Sigmoid colon (tissue), 7 donors: ENCODE measurements around the gene FAM168A. TPM values are rescaled to one million over a fixed set of nuclear protein-coding genes. Genes with fewer than 3 reads are reported as not detected.

Experiments used
- DNase-seq: peaks from one replicate; pipeline ENCODE4 v3.0.0-alpha.2; 2019
- H3K27ac ChIP-seq, 4 donors: fragments of 200-600 bp; sonication (generic); one replicate each; pipeline ENCODE4 v1.5.1; 2016 to 2019; ENCODE audit warnings: mild to moderate bottlenecking in 1 of 4
- H3K27me3 ChIP-seq, 3 donors: fragments of 200-600 bp; sonication (generic); one replicate each; pipeline ENCODE4 v1.5.1; 2019; ENCODE audit warnings: mild to moderate bottlenecking in 1 of 3
- H3K36me3 ChIP-seq, 4 donors: fragments of 200-600 bp; sonication (generic); one replicate each; pipeline ENCODE4 v1.5.1; 2016 to 2019
- H3K4me1 ChIP-seq, 4 donors: fragments of 200-600 bp; sonication (generic); one replicate each; pipeline ENCODE4 v1.5.1; 2017 to 2019
- H3K4me3 ChIP-seq, 4 donors: fragments of 200-600 bp; sonication (generic); one replicate each; pipeline ENCODE4 v1.5.1; 2017 to 2019; ENCODE audit warnings: mild to moderate bottlenecking in 2 of 4, moderate library complexity in 1 of 4
- H3K9me3 ChIP-seq, 4 donors: fragments of 200-600 bp in 3 of 4; sonication (generic) in 3 of 4; one replicate each; pipeline versions ENCODE4 v1.5.1 to v1.6.1; 2013 to 2019
- EP300 ChIP-seq, 4 donors: sonication (generic); formaldehyde crosslinking; IDR thresholded peaks; one replicate each; pipeline ENCODE4 v1.6.1; 2017; ENCODE audit warnings: antibody characterized with exemption in 4 of 4
- POLR2A ChIP-seq, 2 donors: fragments of 450-650 bp; IDR thresholded peaks; one replicate each; pipeline ENCODE4 v1.6.1; 2016; ENCODE audit warnings: antibody characterized with exemption in 2 of 2, mild to moderate bottlenecking in 2 of 2, moderate library complexity in 2 of 2
- POLR2AphosphoS5 ChIP-seq, 4 donors: sonication (generic); formaldehyde crosslinking; IDR thresholded peaks; one replicate each; pipeline ENCODE4 v1.6.1; 2017; ENCODE audit warnings: antibody characterized with exemption in 4 of 4
- WGBS, 2 donors: extraction: QIAGEN DNeasy Blood & Tissue Kit; methylation state at CpG; one replicate each; pipeline ENCODE4 v1.1.7; 2013; 5-methylcytosine and 5-hydroxymethylcytosine counted together
- intact Hi-C: fragments of 100-400 bp; cut with DNase I; formaldehyde crosslinking; loops from one replicate; pipeline ENCODE4 v1.15.1; 2023
- polyA plus RNA-seq, 3 donors: library from polyadenylated mRNA; stranded (reverse); fragments of 200-250 nt; gene quantifications; one replicate each; pipeline ENCODE4 v1.2.3, GENCODE V29; 2013
- total RNA-seq, 4 donors: library from RNA; depleted of rRNA; stranded (reverse); fragments of >200 nt; gene quantifications; one replicate each; pipeline ENCODE4 v1.1.0, GENCODE V29; 2016
- TF ChIP-seq, protein P1 (sequence below), 4 experiments: fragments of 450-650 bp in 3 of 4; fragments of 200-600 bp in 1 of 4; IDR thresholded peaks; one replicate each; pipeline ENCODE4 v1.5.1; 2016 to 2019; ENCODE audit warnings: antibody characterized with exemption in 4 of 4, mild to moderate bottlenecking in 3 of 4, moderate library complexity in 2 of 4
- donor health status: healthy with polysubstance abuse.
- donor health status: Bipolar disorder and iron deficiency.
- donor health status: healthy.

The FAM168A gene
- total and polyA plus RNA-seq, 7 donors, result 3.6 to 37.7 (median 20.7) TPM

GRCh38 chr11:73641668-73642067 lies 43.8 kb upstream of the FAM168A start:
- no peak for DNase-seq
- H3K27ac ChIP-seq, result no peak overlapping the region
- no peaks in the 10 kb centered on the region for H3K27me3 ChIP-seq
- no peak overlapping the region for H3K4me3 ChIP-seq
- intact Hi-C loops, result no loop called here
- TF ChIP-seq EP300 (IDR thresholded peaks at IDR 0.05) (no peak), POLR2A (IDR thresholded peaks at IDR 0.05) (no peak), POLR2AphosphoS5 (IDR thresholded peaks at IDR 0.05) (no peak)
- TF ChIP-seq, protein P1, sequence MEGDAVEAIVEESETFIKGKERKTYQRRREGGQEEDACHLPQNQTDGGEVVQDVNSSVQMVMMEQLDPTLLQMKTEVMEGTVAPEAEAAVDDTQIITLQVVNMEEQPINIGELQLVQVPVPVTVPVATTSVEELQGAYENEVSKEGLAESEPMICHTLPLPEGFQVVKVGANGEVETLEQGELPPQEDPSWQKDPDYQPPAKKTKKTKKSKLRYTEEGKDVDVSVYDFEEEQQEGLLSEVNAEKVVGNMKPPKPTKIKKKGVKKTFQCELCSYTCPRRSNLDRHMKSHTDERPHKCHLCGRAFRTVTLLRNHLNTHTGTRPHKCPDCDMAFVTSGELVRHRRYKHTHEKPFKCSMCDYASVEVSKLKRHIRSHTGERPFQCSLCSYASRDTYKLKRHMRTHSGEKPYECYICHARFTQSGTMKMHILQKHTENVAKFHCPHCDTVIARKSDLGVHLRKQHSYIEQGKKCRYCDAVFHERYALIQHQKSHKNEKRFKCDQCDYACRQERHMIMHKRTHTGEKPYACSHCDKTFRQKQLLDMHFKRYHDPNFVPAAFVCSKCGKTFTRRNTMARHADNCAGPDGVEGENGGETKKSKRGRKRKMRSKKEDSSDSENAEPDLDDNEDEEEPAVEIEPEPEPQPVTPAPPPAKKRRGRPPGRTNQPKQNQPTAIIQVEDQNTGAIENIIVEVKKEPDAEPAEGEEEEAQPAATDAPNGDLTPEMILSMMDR (IDR thresholded peaks at IDR 0.05), result no peak
- H3K4me1 ChIP-seq, result no peaks in the 10 kb centered on the region
- no peaks in the 10 kb centered on the region for H3K36me3 ChIP-seq
- H3K9me3 ChIP-seq, result no peaks in the 10 kb centered on the region

- H3K4me1 ChIP-seq, result no peaks in the 10 kb centered on the region
- no peak overlapping the region for H3K4me3 ChIP-seq
- no peak overlapping the region for H3K27ac ChIP-seq
- no peaks in the 10 kb centered on the region for H3K9me3 ChIP-seq
- H3K27me3 ChIP-seq, result no peaks in the 10 kb centered on the region
- 41 to 64% methylated on average over 2 of the region's 2 CpGs for WGBS, 2 donors
- TF ChIP-seq POLR2A (IDR thresholded peaks at IDR 0.05) (no peak), EP300 (IDR thresholded peaks at IDR 0.05) (no peak), POLR2AphosphoS5 (IDR thresholded peaks at IDR 0.05) (no peak)
- TF ChIP-seq, protein P1 (IDR thresholded peaks at IDR 0.05), result no peak
- no peak for DNase-seq
- H3K36me3 ChIP-seq, result no peaks in the 10 kb centered on the region
- intact Hi-C loops, result no loop called here
Observed at GRCh38 chr11:73640592-73640991, 42.7 kb upstream of the FAM168A start.

DNA sequence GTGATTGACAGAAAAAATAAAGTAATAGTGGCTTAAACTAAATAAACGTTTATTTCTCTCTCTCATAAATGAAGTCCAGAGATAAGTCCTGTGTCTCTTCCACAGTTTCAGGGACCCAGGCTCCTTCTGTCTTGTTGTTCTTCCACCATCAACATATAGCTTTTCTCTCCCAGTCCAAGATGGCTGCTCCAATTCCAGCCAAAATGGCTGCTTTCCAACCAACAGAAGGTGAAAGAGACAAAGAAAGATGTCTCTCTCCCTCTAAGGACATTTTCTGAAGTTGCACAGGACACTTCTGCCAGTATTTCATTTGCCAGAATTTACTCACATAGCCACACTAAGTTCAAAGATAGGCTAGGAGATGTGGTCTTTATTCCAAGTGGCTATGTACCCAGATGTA lies 39.1 kb upstream of the FAM168A start:
- Histone ChIP-seq H3K27me3 (no peaks in the 10 kb centered on the region), H3K27ac (no peak overlapping the region), H3K4me1 (no peaks in the 10 kb centered on the region), H3K36me3 (no peaks in the 10 kb centered on the region), H3K4me3 (no peak overlapping the region), H3K9me3 (peaks cover 0 to 1% (median 0%) of the 10 kb centered on the region in 4 donors)
- no peak for DNase-seq
- TF ChIP-seq POLR2AphosphoS5 (IDR thresholded peaks at IDR 0.05) (no peak), EP300 (IDR thresholded peaks at IDR 0.05) (no peak), POLR2A (IDR thresholded peaks at IDR 0.05) (no peak)
- TF ChIP-seq, protein P1 (IDR thresholded peaks at IDR 0.05), result no peak
- 55 to 89% methylated on average over 1 of the region's 1 CpG for WGBS, 2 donors
- intact Hi-C loops, result no loop called here

DNA sequence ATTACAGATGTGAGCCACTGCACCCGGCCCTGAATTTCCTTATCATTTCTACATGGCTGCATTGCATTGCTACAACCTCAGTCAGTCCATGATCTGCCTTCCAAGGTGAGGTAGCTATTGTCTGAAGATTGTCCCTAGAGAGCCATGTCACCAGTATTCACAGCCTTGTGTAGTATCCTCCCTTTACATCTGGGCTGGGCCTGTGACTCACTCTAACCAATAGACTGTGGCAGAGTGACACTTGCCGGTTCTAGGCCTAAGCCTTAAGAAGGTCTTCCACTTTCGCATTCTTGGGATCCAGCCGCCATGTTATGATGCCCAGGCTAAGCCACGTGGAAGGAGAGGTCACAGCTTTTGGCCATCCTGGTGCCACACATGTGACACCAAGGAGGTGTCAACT lies 38.3 kb upstream of the FAM168A start:
- no peak for DNase-seq
- Histone ChIP-seq H3K27me3 (no peaks in the 10 kb centered on the region), H3K27ac (no peak overlapping the region), H3K9me3 (peaks cover 0 to 1% (median 0%) of the 10 kb centered on the region in 4 donors), H3K36me3 (no peaks in the 10 kb centered on the region), H3K4me3 (no peak overlapping the region), H3K4me1 (no peaks in the 10 kb centered on the region)
- intact Hi-C loops, result no loop called here
- WGBS, 2 donors, result 93 to 97% methylated on average over 5 of the region's 5 CpGs
- TF ChIP-seq EP300 (IDR thresholded peaks at IDR 0.05) (no peak), POLR2A (IDR thresholded peaks at IDR 0.05) (no peak)

- Histone ChIP-seq H3K27me3 (no peaks in the 10 kb centered on the region), H3K27ac (no peak overlapping the region), H3K4me3 (no peak overlapping the region), H3K36me3 (no peaks in the 10 kb centered on the region), H3K9me3 (peaks cover 0 to 1% (median 0%) of the 10 kb centered on the region in 4 donors), H3K4me1 (no peaks in the 10 kb centered on the region)
- intact Hi-C loops, result no loop called here
- 96 to 97% methylated on average over 5 of the region's 5 CpGs for WGBS, 2 donors
- no peak for DNase-seq
- TF ChIP-seq, protein P1 (IDR thresholded peaks at IDR 0.05), result no peak
- TF ChIP-seq EP300 (IDR thresholded peaks at IDR 0.05), result no peak
- no peak for TF ChIP-seq POLR2A (IDR thresholded peaks at IDR 0.05)
Observed at GRCh38 chr11:73635721-73636120, 37.8 kb upstream of the FAM168A start.
